ENCODE results near the gene APBB2. TPM values are rescaled to one million over a fixed set of nuclear protein-coding genes. Genes with fewer than 3 reads are reported as not detected.

APBB2 gene
- total RNA-seq, 2 donors from 2014 or later = 56.1 to 64.8 TPM

DNA sequence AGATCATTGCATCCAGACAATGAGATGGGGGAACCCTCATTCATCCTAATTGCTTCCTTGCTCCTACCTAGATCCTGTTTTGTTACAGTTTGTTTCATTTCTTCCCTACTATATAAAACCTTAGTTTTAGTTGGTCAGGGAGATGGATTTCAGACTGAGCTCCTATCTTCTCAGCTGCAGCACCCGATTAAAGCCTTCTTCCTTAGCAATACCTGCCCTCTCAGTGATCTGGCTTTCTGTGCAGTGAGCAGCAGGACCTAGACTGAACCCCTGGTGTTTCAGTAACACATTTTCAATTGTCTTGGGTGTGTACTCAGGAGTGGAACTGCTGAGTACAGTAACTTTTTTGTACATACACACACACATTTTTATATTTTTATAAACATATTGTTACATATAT lies 187.4 kb downstream of the APBB2 start:
- Mint-ChIP-seq H3K36me3 (ENCODE audit: low read depth) (peaks cover 60% of the 10 kb centered on the region), H3K27ac (no peak overlapping the region), H3K4me3 (no peak overlapping the region), H3K9me3 (peaks cover 25% of the 10 kb centered on the region), H3K27me3 (ENCODE audit: insufficient read depth) (no peaks in the 10 kb centered on the region), H3K4me1 (no peaks in the 10 kb centered on the region)
- WGBS, 2 experiments (ENCODE audit: insufficient coverage in 1 of 2, insufficient read length in 1 of 2) = 100% methylated on average over 1 of the region's 1 CpG; no CpG with 5 or more reads in 1 of the 2 experiments
- Histone ChIP-seq H3K27me3 (ENCODE audit: control insufficient read depth, insufficient read depth, low read length, poor library complexity, severe bottlenecking) (no peaks in the 10 kb centered on the region), H3K9ac (ENCODE audit: extremely low read depth, low read length, poor library complexity, severe bottlenecking) (no peak overlapping the region), H3K36me3 (ENCODE audit: control insufficient read depth, insufficient read depth, low read length) (peaks cover 12% of the 10 kb centered on the region), H3K4me3 (ENCODE audit: low read length) (no peak overlapping the region), H3K9me3 (ENCODE audit: control insufficient read depth, low read length) (peaks cover 22% of the 10 kb centered on the region), H3K4me1 (ENCODE audit: control insufficient read depth, insufficient read depth, low read length) (no peaks in the 10 kb centered on the region), H3K27ac (ENCODE audit: low read depth, low read length) (no peak overlapping the region)
- no peak for DNase-seq
- TF ChIP-seq, protein P1, sequence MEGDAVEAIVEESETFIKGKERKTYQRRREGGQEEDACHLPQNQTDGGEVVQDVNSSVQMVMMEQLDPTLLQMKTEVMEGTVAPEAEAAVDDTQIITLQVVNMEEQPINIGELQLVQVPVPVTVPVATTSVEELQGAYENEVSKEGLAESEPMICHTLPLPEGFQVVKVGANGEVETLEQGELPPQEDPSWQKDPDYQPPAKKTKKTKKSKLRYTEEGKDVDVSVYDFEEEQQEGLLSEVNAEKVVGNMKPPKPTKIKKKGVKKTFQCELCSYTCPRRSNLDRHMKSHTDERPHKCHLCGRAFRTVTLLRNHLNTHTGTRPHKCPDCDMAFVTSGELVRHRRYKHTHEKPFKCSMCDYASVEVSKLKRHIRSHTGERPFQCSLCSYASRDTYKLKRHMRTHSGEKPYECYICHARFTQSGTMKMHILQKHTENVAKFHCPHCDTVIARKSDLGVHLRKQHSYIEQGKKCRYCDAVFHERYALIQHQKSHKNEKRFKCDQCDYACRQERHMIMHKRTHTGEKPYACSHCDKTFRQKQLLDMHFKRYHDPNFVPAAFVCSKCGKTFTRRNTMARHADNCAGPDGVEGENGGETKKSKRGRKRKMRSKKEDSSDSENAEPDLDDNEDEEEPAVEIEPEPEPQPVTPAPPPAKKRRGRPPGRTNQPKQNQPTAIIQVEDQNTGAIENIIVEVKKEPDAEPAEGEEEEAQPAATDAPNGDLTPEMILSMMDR (conservative IDR thresholded peaks at IDR 0.05) = no peak

DNA sequence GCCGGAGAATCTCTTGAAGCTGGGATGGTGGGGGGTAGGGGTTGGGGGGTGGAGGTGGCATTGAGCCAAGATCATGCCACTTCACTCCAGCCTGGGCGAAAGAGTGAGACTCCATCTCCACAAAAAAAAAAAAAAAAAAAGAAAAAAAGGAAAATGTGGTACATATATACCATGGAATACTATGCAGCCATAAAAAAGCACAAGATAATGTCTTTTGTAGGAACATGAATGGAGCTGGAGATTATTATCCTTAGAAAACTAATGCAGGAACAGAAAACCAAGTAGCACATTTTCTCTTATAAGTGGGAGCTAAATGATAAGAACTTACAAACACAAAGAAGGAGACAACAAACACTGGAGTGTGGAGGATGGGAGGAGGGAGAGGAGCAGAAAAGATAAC lies 188.5 kb downstream of the APBB2 start:
- DNase-seq = no peak
- Mint-ChIP-seq H3K4me1 (no peaks in the 10 kb centered on the region), H3K27ac (no peak overlapping the region), H3K36me3 (ENCODE audit: low read depth) (peaks cover 66% of the 10 kb centered on the region), H3K27me3 (ENCODE audit: insufficient read depth) (no peaks in the 10 kb centered on the region), H3K4me3 (no peak overlapping the region), H3K9me3 (peaks cover 25% of the 10 kb centered on the region)
- WGBS, 2 experiments (ENCODE audit: insufficient coverage in 1 of 2, insufficient read length in 1 of 2) = 44% methylated on average over 1 of the region's 2 CpGs; no CpG with 5 or more reads in 1 of the 2 experiments
- H3K9me3 ChIP-seq (ENCODE audit: control insufficient read depth, low read length) = peaks cover 22% of the 10 kb centered on the region
- H3K4me1 ChIP-seq (ENCODE audit: control insufficient read depth, insufficient read depth, low read length) = no peaks in the 10 kb centered on the region
- no peaks in the 10 kb centered on the region for H3K27me3 ChIP-seq (ENCODE audit: control insufficient read depth, insufficient read depth, low read length, poor library complexity, severe bottlenecking)
- H3K9ac ChIP-seq (ENCODE audit: extremely low read depth, low read length, poor library complexity, severe bottlenecking) = no peak overlapping the region
- TF ChIP-seq, protein P1 (conservative IDR thresholded peaks at IDR 0.05) = no peak
- peaks cover 10% of the 10 kb centered on the region for H3K36me3 ChIP-seq (ENCODE audit: control insufficient read depth, insufficient read depth, low read length)
- no peak overlapping the region for H3K27ac ChIP-seq (ENCODE audit: low read depth, low read length)
- no peak overlapping the region for H3K4me3 ChIP-seq (ENCODE audit: low read length)

DNA sequence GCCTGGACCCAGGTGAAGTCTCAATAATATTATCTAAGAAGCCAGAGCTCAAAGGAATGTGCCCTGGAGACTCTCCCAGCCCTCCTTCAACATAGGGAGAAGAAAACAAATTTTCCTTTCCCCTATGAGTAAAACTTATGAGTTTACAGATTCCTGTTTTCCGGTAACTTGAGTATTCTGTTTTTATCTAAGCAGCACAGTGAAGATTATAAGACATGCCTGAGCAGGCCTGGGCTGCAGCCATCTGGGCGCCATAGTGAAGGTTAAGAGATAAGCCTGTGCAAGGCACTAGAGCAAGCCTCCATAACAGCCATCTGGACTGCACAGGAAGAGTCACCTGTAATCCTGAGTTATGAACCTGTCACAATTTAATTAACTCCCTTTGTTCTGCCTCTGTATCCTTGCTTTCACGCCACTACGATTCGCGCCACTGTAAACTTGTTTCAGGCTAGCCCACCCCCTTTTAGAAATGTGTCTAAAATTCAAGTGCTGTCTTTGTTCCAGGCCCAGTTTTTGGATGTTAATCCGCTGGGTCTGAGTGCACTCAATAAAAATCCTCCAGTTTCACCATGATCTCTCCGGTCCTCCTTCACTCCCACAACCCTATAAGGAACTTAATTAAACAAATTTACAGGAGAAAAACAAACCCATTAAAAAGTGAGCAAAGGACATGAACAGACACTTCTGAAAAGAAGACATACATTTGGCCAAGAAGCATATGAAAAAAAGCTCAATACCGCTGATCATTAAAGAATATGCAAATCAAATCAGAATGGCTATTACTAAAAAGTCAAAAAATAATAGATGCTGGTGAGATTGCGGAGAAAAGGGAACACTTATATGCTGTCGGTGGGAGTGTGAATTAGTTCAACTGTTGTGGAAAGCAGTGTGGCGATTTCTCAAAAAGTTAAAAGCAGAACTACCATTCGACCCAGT lies 189.5 kb downstream of the APBB2 start:
- H3K27ac Mint-ChIP-seq = no peak overlapping the region
- 90 to 94% methylated on average over 10 to 13 of the region's 13 CpGs for WGBS, 2 experiments (ENCODE audit: insufficient coverage in 1 of 2, insufficient read length in 1 of 2)
- H3K4me1 Mint-ChIP-seq = peaks cover 3% of the 10 kb centered on the region
- no peak for DNase-seq
- Histone ChIP-seq H3K4me3 (ENCODE audit: low read length) (no peak overlapping the region), H3K4me1 (ENCODE audit: control insufficient read depth, insufficient read depth, low read length) (no peaks in the 10 kb centered on the region), H3K9ac (ENCODE audit: extremely low read depth, low read length, poor library complexity, severe bottlenecking) (no peak overlapping the region), H3K36me3 (ENCODE audit: control insufficient read depth, insufficient read depth, low read length) (peaks cover 10% of the 10 kb centered on the region), H3K9me3 (ENCODE audit: control insufficient read depth, low read length) (peaks cover 22% of the 10 kb centered on the region), H3K27me3 (ENCODE audit: control insufficient read depth, insufficient read depth, low read length, poor library complexity, severe bottlenecking) (no peaks in the 10 kb centered on the region), H3K27ac (ENCODE audit: low read depth, low read length) (no peak overlapping the region)
- H3K27me3 Mint-ChIP-seq (ENCODE audit: insufficient read depth) = no peaks in the 10 kb centered on the region
- TF ChIP-seq, protein P1 (conservative IDR thresholded peaks at IDR 0.05) = no peak
- peaks cover 25% of the 10 kb centered on the region for H3K9me3 Mint-ChIP-seq
- no peak overlapping the region for H3K4me3 Mint-ChIP-seq
- peaks cover 58% of the 10 kb centered on the region for H3K36me3 Mint-ChIP-seq (ENCODE audit: low read depth)

Data from endodermal cell (in vitro differentiated cells).